Measurements from ENCODE around the gene LECT2. TPM values are rescaled to one million over a fixed set of nuclear protein-coding genes. Genes with fewer than 3 reads are reported as not detected.

The LECT2 gene
- total RNA-seq, 1 donor from 2014 or later = not detected

DNA sequence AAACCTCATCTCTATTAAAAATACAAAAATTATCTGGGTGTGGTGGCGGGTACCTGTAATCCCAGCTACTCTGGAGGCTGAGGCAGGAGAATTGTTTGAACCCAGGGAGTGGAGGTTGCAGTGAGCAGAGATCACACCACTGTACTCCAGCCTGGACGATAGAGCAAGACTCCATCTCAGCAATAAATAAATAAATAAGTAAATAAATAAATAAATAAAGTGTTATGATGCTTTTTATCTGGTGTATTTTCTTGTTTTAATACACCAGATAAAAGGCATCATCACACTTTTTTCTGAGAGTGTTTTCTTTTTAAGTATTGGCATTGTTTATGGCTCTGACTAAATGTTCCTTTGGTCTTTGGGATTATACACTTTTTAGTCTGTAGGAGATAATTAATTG, 24.2 kb upstream of the LECT2 start:
- H3K27ac Mint-ChIP-seq = no peak overlapping the region
- no peaks in the 10 kb centered on the region for H3K9me3 Mint-ChIP-seq
- DNase-seq (ENCODE audit: extremely low spot score, unreplicated experiment) = no peak
- no peak overlapping the region for H3K4me3 Mint-ChIP-seq
- H3K4me1 Mint-ChIP-seq (ENCODE audit: unreplicated experiment) = peaks cover 9% of the 10 kb centered on the region
- no peak for TF ChIP-seq CTCF (conservative IDR thresholded peaks at IDR 0.05)
- H3K36me3 Mint-ChIP-seq = no peaks in the 10 kb centered on the region
- peaks cover 45% of the 10 kb centered on the region for H3K27me3 Mint-ChIP-seq

GRCh38 chr5:135978212-135978631, 23.4 kb upstream of the LECT2 start:
- Mint-ChIP-seq H3K36me3 (no peaks in the 10 kb centered on the region), H3K27ac (no peak overlapping the region), H3K9me3 (no peaks in the 10 kb centered on the region), H3K4me1 (ENCODE audit: unreplicated experiment) (peaks cover 15% of the 10 kb centered on the region), H3K27me3 (peaks cover 53% of the 10 kb centered on the region), H3K4me3 (no peak overlapping the region)
- TF ChIP-seq CTCF (conservative IDR thresholded peaks at IDR 0.05) = no peak
- no peak for DNase-seq (ENCODE audit: extremely low spot score, unreplicated experiment)

GRCh38 chr5:135977375-135977928, 22.7 kb upstream of the LECT2 start:
- no peak overlapping the region for H3K27ac Mint-ChIP-seq
- no peak for DNase-seq (ENCODE audit: extremely low spot score, unreplicated experiment)
- no peak overlapping the region for H3K4me3 Mint-ChIP-seq
- H3K9me3 Mint-ChIP-seq = no peaks in the 10 kb centered on the region
- H3K36me3 Mint-ChIP-seq = no peaks in the 10 kb centered on the region
- TF ChIP-seq CTCF (conservative IDR thresholded peaks at IDR 0.05) = peak; percentile 80
- peaks cover 15% of the 10 kb centered on the region for H3K4me1 Mint-ChIP-seq (ENCODE audit: unreplicated experiment)
- H3K27me3 Mint-ChIP-seq = peaks cover 53% of the 10 kb centered on the region

DNA sequence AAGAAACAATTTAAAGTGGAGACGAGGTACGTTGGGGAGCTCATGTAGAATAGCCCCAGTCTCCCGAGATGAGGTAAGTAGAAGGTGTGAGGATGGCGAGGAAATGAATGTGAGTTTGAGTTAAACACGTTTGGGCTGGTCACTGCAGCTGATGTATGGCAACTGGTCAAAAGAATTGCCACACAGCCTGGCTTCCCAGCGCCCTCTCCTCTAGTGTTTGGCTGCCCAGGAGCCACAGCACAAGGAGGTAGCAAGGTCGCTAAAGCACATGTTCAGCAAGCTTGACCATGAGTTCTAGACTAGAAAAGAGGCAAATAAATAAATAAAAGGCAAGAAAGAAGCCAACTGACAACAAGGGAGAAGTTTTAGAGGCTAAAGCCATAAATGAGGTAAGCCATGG, 21.4 kb upstream of the LECT2 start:
- Mint-ChIP-seq H3K4me1 (ENCODE audit: unreplicated experiment) (peaks cover 15% of the 10 kb centered on the region), H3K4me3 (no peak overlapping the region), H3K27me3 (peaks cover 53% of the 10 kb centered on the region), H3K9me3 (peaks cover 1% of the 10 kb centered on the region), H3K27ac (no peak overlapping the region), H3K36me3 (no peaks in the 10 kb centered on the region)
- DNase-seq (ENCODE audit: extremely low spot score, unreplicated experiment) = no peak
- TF ChIP-seq CTCF (conservative IDR thresholded peaks at IDR 0.05) = no peak

DNA sequence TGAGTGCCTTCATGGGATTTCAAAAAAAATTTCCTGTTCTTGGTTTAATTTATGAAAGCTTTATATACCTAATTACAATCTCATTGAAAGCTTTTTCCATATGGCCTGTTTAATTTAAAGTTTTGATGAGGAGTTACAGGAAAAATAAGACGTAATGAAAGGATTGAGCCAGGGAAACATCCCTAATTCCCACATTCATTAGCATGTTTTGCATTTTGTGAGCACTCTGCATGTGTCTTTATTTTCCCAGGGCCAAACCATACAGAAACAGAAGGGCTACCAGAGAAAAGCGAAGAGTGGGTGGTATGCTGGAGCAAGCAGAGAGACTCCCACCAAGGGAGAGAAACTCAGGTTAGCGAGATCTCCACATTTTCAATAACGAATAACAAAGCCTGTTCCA, 20.3 kb upstream of the LECT2 start:
- peaks cover 5% of the 10 kb centered on the region for H3K9me3 Mint-ChIP-seq
- peaks cover 50% of the 10 kb centered on the region for H3K27me3 Mint-ChIP-seq
- H3K27ac Mint-ChIP-seq = no peak overlapping the region
- DNase-seq (ENCODE audit: extremely low spot score, unreplicated experiment) = no peak
- peaks cover 15% of the 10 kb centered on the region for H3K4me1 Mint-ChIP-seq (ENCODE audit: unreplicated experiment)
- H3K4me3 Mint-ChIP-seq = no peak overlapping the region
- H3K36me3 Mint-ChIP-seq = no peaks in the 10 kb centered on the region
- no peak for TF ChIP-seq CTCF (conservative IDR thresholded peaks at IDR 0.05)

Data from type B pancreatic cell (in vitro differentiated cells).